HEK293 (cell line): ENCODE measurements around the gene ORC4.

ENCODE experiments used
- CTCF ChIP-seq: fragments of 450-650 bp; formaldehyde crosslinking; IDR thresholded peaks from 2 replicates; pipeline ENCODE4 v1.5.1; 2016; ENCODE audit warnings: missing biosample characterization, missing genetic modification characterization
- TSHZ1 ChIP-seq: fragments of 450-650 bp; formaldehyde crosslinking; IDR thresholded peaks from 2 replicates; pipeline ENCODE4 v1.5.1; 2016; ENCODE audit warnings: missing biosample characterization, missing genetic modification characterization, borderline replicate concordance
- ZFP41 ChIP-seq: fragments of 450-650 bp; formaldehyde crosslinking; IDR thresholded peaks from 2 replicates; pipeline ENCODE4 v1.5.1; 2016; ENCODE audit warnings: missing biosample characterization, missing genetic modification characterization, borderline replicate concordance
- ZNF174 ChIP-seq: fragments of 450-650 bp; formaldehyde crosslinking; IDR thresholded peaks from 2 replicates; pipeline ENCODE4 v1.5.0; 2017; ENCODE audit warnings: missing biosample characterization, mild to moderate bottlenecking, missing genetic modification characterization
- ZNF416 ChIP-seq: fragments of 450-650 bp; formaldehyde crosslinking; IDR thresholded peaks from 2 replicates; pipeline ENCODE4 v1.5.1; 2016; ENCODE audit warnings: missing biosample characterization, missing genetic modification characterization
- ZNF747 ChIP-seq: fragments of 450-650 bp; formaldehyde crosslinking; IDR thresholded peaks from 2 replicates; pipeline ENCODE4 v1.5.1; 2016; ENCODE audit warnings: missing biosample characterization, missing genetic modification characterization
- ZNF777 ChIP-seq: fragments of 450-650 bp; formaldehyde crosslinking; IDR thresholded peaks from 2 replicates; pipeline ENCODE4 v1.5.1; 2017; ENCODE audit warnings: missing biosample characterization, missing genetic modification characterization, borderline replicate concordance
- ZSCAN5A ChIP-seq: fragments of 450-650 bp; formaldehyde crosslinking; IDR thresholded peaks from 2 replicates; pipeline ENCODE4 v1.5.1; 2016; ENCODE audit warnings: missing biosample characterization, missing genetic modification characterization

GRCh38 chr2:148044322-148044721 lies 23.8 kb upstream of the ORC4 start:
- TF ChIP-seq ZNF416, result no peak
- TF ChIP-seq ZSCAN5A (tag by site-specific recombination), result no peak
- no peak for TF ChIP-seq ZFP41 (tag by site-specific recombination)
- TF ChIP-seq CTCF (tag by site-specific recombination), result no peak
- no peak for TF ChIP-seq TSHZ1
- TF ChIP-seq ZNF777 (tag by site-specific recombination), result no peak
- no peak for TF ChIP-seq ZNF747 (tag by site-specific recombination)
- no peak for TF ChIP-seq ZNF174 (tag by site-specific recombination)
